ENCODE data around the gene C12orf42.

C12orf42 gene

DNA sequence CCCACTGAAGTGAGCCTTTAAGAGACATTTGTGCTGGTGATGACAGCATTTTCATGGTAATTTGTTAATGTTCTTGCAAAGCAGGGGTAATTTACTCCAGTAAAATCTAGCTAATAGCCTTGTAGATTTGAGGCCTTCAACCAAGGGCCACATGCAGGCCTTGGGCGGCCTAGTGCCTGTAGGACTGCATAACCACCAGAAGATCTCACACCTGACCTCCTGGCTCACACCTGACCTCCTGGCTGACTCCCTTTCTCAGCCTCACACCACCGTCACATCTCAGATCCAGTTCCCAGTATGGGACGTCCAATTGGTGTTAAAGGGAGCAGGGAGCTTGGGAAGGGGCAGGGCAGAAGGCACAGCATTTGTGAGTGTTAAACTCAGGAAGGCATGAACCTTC, 26.9 kb downstream of the C12orf42 start:
- Histone ChIP-seq H3K4me1 (ENCODE audit: control insufficient read depth, low read depth, low read length) (no peaks in the 10 kb centered on the region), H2BK15ac (replicated peaks; ENCODE audit: low read depth) (no peak overlapping the region), H3K36me3 (ENCODE audit: control insufficient read depth, insufficient read depth, low read length) (no peaks in the 10 kb centered on the region), H3K27me3 (ENCODE audit: insufficient read depth, low read length, poor library complexity) (no peaks in the 10 kb centered on the region), H3K18ac (ENCODE audit: low read length) (no peak overlapping the region), H2AK5ac (ENCODE audit: low read length) (no peak overlapping the region), H4K8ac (ENCODE audit: low read depth, low read length) (no peak overlapping the region), H3K9ac (ENCODE audit: low read length) (no peak overlapping the region), H3K27ac (ENCODE audit: low read depth, low read length) (no peak overlapping the region), H2BK5ac (ENCODE audit: low read length) (no peak overlapping the region), H3K4me2 (ENCODE audit: low read length) (no peak overlapping the region), H3K56ac (ENCODE audit: low read length) (no peak overlapping the region), H3K79me2 (ENCODE audit: control insufficient read depth, insufficient read depth, low read length) (no peaks in the 10 kb centered on the region), H3K4me3 (ENCODE audit: low read length) (no peak overlapping the region), H2BK120ac (ENCODE audit: low read depth, low read length) (no peak overlapping the region), H3K23ac (ENCODE audit: low read length) (no peak overlapping the region), H3K4ac (ENCODE audit: low read depth, low read length) (no peak overlapping the region), H3K79me1 (ENCODE audit: low read length) (no peaks in the 10 kb centered on the region), H4K5ac (ENCODE audit: low read length) (no peak overlapping the region)
- no CpG with 5 or more reads among the region's 3 CpGs for WGBS (ENCODE audit: extremely low coverage, insufficient coverage, low lambda C conversion rate)
- peak; percentile 23 for DNase-seq

DNA sequence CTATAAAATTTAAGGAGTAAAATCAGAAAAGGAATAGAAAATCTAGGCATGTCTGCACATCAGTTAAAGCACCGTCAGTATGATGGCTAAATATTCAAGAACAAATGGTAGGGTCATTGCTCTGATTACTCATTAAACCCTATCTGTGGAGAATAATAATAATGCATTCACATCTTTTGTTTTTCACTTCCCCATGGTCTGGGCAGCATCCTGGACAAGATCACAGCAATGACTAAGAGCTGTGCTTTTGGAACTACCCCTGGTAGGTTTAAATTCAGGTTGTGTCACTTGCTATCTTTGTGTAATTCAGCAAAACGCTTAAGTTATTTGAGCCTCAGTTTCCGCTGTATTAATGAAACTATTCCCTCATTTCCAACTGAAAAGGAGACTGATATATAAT, 33.1 kb downstream of the C12orf42 start:
- DNase-seq = no peak
- Histone ChIP-seq H3K56ac (ENCODE audit: low read length) (no peak overlapping the region), H3K4me3 (ENCODE audit: low read length) (no peak overlapping the region), H3K9ac (ENCODE audit: low read length) (no peak overlapping the region), H3K23ac (ENCODE audit: low read length) (no peak overlapping the region), H3K18ac (ENCODE audit: low read length) (no peak overlapping the region), H4K5ac (ENCODE audit: low read length) (no peak overlapping the region), H2BK15ac (replicated peaks; ENCODE audit: low read depth) (no peak overlapping the region), H3K4me1 (ENCODE audit: control insufficient read depth, low read depth, low read length) (no peaks in the 10 kb centered on the region), H4K8ac (ENCODE audit: low read depth, low read length) (no peak overlapping the region), H3K27ac (ENCODE audit: low read depth, low read length) (no peak overlapping the region), H3K79me1 (ENCODE audit: low read length) (no peaks in the 10 kb centered on the region), H2BK5ac (ENCODE audit: low read length) (no peak overlapping the region), H3K4me2 (ENCODE audit: low read length) (no peak overlapping the region), H3K4ac (ENCODE audit: low read depth, low read length) (no peak overlapping the region), H2AK5ac (ENCODE audit: low read length) (no peak overlapping the region), H3K36me3 (ENCODE audit: control insufficient read depth, insufficient read depth, low read length) (no peaks in the 10 kb centered on the region), H2BK120ac (ENCODE audit: low read depth, low read length) (no peak overlapping the region), H3K79me2 (ENCODE audit: control insufficient read depth, insufficient read depth, low read length) (no peaks in the 10 kb centered on the region), H3K27me3 (ENCODE audit: insufficient read depth, low read length, poor library complexity) (no peaks in the 10 kb centered on the region)
- WGBS (ENCODE audit: extremely low coverage, insufficient coverage, low lambda C conversion rate) = no CpG with 5 or more reads among the region's 3 CpGs

DNA sequence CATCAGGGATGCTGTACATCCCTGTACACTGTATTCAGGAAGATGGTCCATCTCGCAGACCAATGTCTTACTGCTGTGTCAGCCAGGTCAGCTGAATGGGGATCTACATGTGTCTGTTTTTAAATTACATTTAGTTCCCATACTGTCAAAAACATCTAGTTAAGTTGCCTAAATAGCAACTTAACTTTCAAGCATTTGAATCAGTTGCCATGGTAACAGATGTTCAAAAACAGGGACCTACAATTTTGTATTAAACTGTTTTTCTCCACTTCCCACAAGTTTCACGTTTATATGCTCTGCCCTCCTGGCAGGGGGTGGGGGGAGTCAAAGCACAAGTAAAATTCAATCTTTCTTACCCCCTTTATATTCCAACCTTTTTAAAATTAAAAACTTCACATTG, 38.3 kb downstream of the C12orf42 start:
- no peak overlapping the region for H3K56ac ChIP-seq (ENCODE audit: low read length)
- no peak overlapping the region for H3K27ac ChIP-seq (ENCODE audit: low read depth, low read length)
- H3K4me1 ChIP-seq (ENCODE audit: control insufficient read depth, low read depth, low read length) = no peaks in the 10 kb centered on the region
- no peak overlapping the region for H3K4me3 ChIP-seq (ENCODE audit: low read length)
- no peak overlapping the region for H2BK5ac ChIP-seq (ENCODE audit: low read length)
- no peaks in the 10 kb centered on the region for H3K36me3 ChIP-seq (ENCODE audit: control insufficient read depth, insufficient read depth, low read length)
- H2BK15ac ChIP-seq (replicated peaks; ENCODE audit: low read depth) = no peak overlapping the region
- no peak overlapping the region for H3K23ac ChIP-seq (ENCODE audit: low read length)
- no peak overlapping the region for H3K4me2 ChIP-seq (ENCODE audit: low read length)
- no peaks in the 10 kb centered on the region for H3K79me2 ChIP-seq (ENCODE audit: control insufficient read depth, insufficient read depth, low read length)
- H2AK5ac ChIP-seq (ENCODE audit: low read length) = no peak overlapping the region
- H3K79me1 ChIP-seq (ENCODE audit: low read length) = no peaks in the 10 kb centered on the region
- DNase-seq = no peak
- H3K4ac ChIP-seq (ENCODE audit: low read depth, low read length) = no peak overlapping the region
- no peak overlapping the region for H2BK120ac ChIP-seq (ENCODE audit: low read depth, low read length)
- H4K8ac ChIP-seq (ENCODE audit: low read depth, low read length) = no peak overlapping the region
- no peaks in the 10 kb centered on the region for H3K27me3 ChIP-seq (ENCODE audit: insufficient read depth, low read length, poor library complexity)
- no peak overlapping the region for H3K9ac ChIP-seq (ENCODE audit: low read length)
- no peak overlapping the region for H3K18ac ChIP-seq (ENCODE audit: low read length)
- H4K5ac ChIP-seq (ENCODE audit: low read length) = no peak overlapping the region
- WGBS (ENCODE audit: extremely low coverage, insufficient coverage, low lambda C conversion rate) = no CpG with 5 or more reads among the region's 2 CpGs

DNA sequence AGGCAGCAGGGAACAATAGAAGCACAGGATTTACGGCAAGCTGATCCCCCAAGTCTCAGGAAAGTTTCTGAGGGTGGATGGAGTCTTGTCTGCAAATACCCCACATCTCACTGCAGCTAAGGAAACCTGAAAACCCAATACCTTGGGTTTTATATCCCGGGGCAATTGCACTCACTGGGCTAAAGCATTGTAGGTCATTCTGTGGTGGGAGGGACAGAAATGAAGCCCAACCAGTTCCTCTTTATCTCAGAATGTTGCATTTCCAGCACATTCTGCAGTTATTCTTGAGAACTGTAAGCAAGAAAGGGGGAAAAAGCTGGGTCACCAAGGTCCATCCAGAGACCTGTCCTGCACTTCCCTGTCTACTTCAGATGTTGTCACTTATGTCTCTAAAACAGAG, 39.8 kb downstream of the C12orf42 start:
- Histone ChIP-seq H2BK5ac (ENCODE audit: low read length) (no peak overlapping the region), H3K56ac (ENCODE audit: low read length) (no peak overlapping the region), H3K4ac (ENCODE audit: low read depth, low read length) (no peak overlapping the region), H3K18ac (ENCODE audit: low read length) (no peak overlapping the region), H2BK120ac (ENCODE audit: low read depth, low read length) (no peak overlapping the region), H4K5ac (ENCODE audit: low read length) (no peak overlapping the region), H3K27ac (ENCODE audit: low read depth, low read length) (no peak overlapping the region), H3K23ac (ENCODE audit: low read length) (no peak overlapping the region), H3K79me1 (ENCODE audit: low read length) (no peaks in the 10 kb centered on the region), H3K4me1 (ENCODE audit: control insufficient read depth, low read depth, low read length) (no peaks in the 10 kb centered on the region), H3K9ac (ENCODE audit: low read length) (no peak overlapping the region), H4K8ac (ENCODE audit: low read depth, low read length) (no peak overlapping the region), H3K36me3 (ENCODE audit: control insufficient read depth, insufficient read depth, low read length) (no peaks in the 10 kb centered on the region), H3K27me3 (ENCODE audit: insufficient read depth, low read length, poor library complexity) (no peaks in the 10 kb centered on the region), H2AK5ac (ENCODE audit: low read length) (no peak overlapping the region), H2BK15ac (replicated peaks; ENCODE audit: low read depth) (no peak overlapping the region), H3K4me2 (ENCODE audit: low read length) (no peak overlapping the region), H3K79me2 (ENCODE audit: control insufficient read depth, insufficient read depth, low read length) (no peaks in the 10 kb centered on the region), H3K4me3 (ENCODE audit: low read length) (no peak overlapping the region)
- peak; percentile 10 for DNase-seq
- WGBS (ENCODE audit: extremely low coverage, insufficient coverage, low lambda C conversion rate) = no CpG with 5 or more reads among the region's 2 CpGs

DNA sequence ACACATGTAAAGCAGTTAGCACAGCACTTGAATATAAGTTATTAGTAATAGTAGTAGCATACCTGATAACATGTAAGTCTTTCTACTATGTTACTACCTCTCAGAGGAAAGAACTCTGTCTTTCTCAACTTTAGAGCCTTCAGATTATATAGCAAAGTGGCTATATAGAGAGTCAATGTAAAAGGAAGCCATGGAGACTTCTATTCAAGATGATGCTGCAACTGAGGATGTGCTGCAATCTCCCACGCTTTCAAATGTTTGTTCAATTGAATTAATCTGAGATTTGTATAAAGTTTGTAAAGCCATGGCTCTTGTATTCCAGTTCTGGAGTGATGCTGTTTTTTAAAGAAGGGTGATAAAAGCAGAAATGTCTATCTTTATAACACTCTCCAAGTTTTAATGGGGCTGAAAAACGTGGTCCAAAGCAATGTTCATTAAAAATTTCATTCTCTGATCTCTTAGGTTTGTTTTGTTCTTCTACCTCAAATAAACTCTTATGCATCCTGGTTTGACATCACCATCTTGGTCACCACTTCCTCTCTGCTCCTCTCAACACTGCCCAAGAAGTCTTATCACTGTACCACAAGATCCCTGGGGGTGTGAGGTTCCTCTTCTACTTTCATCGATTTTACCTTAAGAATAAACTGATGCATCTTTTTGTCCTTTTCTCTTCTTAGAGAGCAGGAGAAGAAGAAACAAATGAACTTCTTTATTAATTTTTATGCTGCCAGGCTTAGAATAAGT, 40.6 kb downstream of the C12orf42 start:
- H3K36me3 ChIP-seq (ENCODE audit: control insufficient read depth, insufficient read depth, low read length) = no peaks in the 10 kb centered on the region
- H3K4me2 ChIP-seq (ENCODE audit: low read length) = no peak overlapping the region
- no peak overlapping the region for H2BK120ac ChIP-seq (ENCODE audit: low read depth, low read length)
- H3K18ac ChIP-seq (ENCODE audit: low read length) = no peak overlapping the region
- no peak overlapping the region for H3K23ac ChIP-seq (ENCODE audit: low read length)
- H3K56ac ChIP-seq (ENCODE audit: low read length) = no peak overlapping the region
- H3K4ac ChIP-seq (ENCODE audit: low read depth, low read length) = no peak overlapping the region
- H3K27me3 ChIP-seq (ENCODE audit: insufficient read depth, low read length, poor library complexity) = no peaks in the 10 kb centered on the region
- DNase-seq = no peak
- no peak overlapping the region for H3K9ac ChIP-seq (ENCODE audit: low read length)
- no peak overlapping the region for H4K8ac ChIP-seq (ENCODE audit: low read depth, low read length)
- no peak overlapping the region for H2BK15ac ChIP-seq (replicated peaks; ENCODE audit: low read depth)
- no peaks in the 10 kb centered on the region for H3K4me1 ChIP-seq (ENCODE audit: control insufficient read depth, low read depth, low read length)
- no peak overlapping the region for H4K5ac ChIP-seq (ENCODE audit: low read length)
- no peak overlapping the region for H3K27ac ChIP-seq (ENCODE audit: low read depth, low read length)
- no peak overlapping the region for H2AK5ac ChIP-seq (ENCODE audit: low read length)
- WGBS (ENCODE audit: extremely low coverage, insufficient coverage, low lambda C conversion rate) = no CpG with 5 or more reads among the region's 3 CpGs
- no peak overlapping the region for H2BK5ac ChIP-seq (ENCODE audit: low read length)
- no peak overlapping the region for H3K4me3 ChIP-seq (ENCODE audit: low read length)
- H3K79me1 ChIP-seq (ENCODE audit: low read length) = no peaks in the 10 kb centered on the region
- H3K79me2 ChIP-seq (ENCODE audit: control insufficient read depth, insufficient read depth, low read length) = no peaks in the 10 kb centered on the region

DNA sequence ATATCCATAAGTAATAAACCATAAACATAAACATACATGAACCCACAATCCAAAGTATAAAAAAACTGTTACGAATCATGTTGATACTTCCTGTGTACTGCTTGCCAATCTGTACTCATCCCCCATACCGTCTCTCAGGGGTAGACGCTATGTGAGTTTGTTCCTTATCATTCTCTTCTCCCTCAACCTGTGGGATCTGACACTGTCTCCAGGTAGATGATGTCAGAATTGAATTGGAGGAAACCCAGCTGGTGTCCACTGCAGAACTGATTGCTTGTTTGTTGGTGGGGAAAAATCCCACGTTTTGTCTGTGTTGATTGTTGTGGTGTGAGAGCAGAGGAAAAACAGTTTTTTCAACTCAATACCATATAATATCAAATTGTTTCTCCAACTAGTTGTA, 50.8 kb downstream of the C12orf42 start:
- Histone ChIP-seq H2BK120ac (ENCODE audit: low read depth, low read length) (no peak overlapping the region), H2BK15ac (replicated peaks; ENCODE audit: low read depth) (no peak overlapping the region), H3K18ac (ENCODE audit: low read length) (no peak overlapping the region), H3K36me3 (ENCODE audit: control insufficient read depth, insufficient read depth, low read length) (no peaks in the 10 kb centered on the region), H4K5ac (ENCODE audit: low read length) (no peak overlapping the region), H3K4me3 (ENCODE audit: low read length) (no peak overlapping the region), H3K27ac (ENCODE audit: low read depth, low read length) (no peak overlapping the region), H4K8ac (ENCODE audit: low read depth, low read length) (no peak overlapping the region), H3K79me2 (ENCODE audit: control insufficient read depth, insufficient read depth, low read length) (no peaks in the 10 kb centered on the region), H3K4me2 (ENCODE audit: low read length) (no peak overlapping the region), H3K56ac (ENCODE audit: low read length) (no peak overlapping the region), H2AK5ac (ENCODE audit: low read length) (no peak overlapping the region), H2BK5ac (ENCODE audit: low read length) (no peak overlapping the region), H3K9ac (ENCODE audit: low read length) (no peak overlapping the region), H3K4me1 (ENCODE audit: control insufficient read depth, low read depth, low read length) (no peaks in the 10 kb centered on the region), H3K27me3 (ENCODE audit: insufficient read depth, low read length, poor library complexity) (no peaks in the 10 kb centered on the region), H3K4ac (ENCODE audit: low read depth, low read length) (no peak overlapping the region), H3K23ac (ENCODE audit: low read length) (no peak overlapping the region), H3K79me1 (ENCODE audit: low read length) (no peaks in the 10 kb centered on the region)
- WGBS (ENCODE audit: extremely low coverage, insufficient coverage, low lambda C conversion rate) = no CpG with 5 or more reads among the region's 4 CpGs
- peak; percentile 53 for DNase-seq

Data from mesendoderm (in vitro differentiated cells).